TTC549 (cell line): ENCODE measurements around the gene FADS3.

Experiments
- FAIRE-seq: peaks from 2 replicates; lab custom pipeline; 2012; peaks lifted over from hg19 to GRCh38; lab: Jason Lieb, UNC

The FADS3 gene

DNA sequence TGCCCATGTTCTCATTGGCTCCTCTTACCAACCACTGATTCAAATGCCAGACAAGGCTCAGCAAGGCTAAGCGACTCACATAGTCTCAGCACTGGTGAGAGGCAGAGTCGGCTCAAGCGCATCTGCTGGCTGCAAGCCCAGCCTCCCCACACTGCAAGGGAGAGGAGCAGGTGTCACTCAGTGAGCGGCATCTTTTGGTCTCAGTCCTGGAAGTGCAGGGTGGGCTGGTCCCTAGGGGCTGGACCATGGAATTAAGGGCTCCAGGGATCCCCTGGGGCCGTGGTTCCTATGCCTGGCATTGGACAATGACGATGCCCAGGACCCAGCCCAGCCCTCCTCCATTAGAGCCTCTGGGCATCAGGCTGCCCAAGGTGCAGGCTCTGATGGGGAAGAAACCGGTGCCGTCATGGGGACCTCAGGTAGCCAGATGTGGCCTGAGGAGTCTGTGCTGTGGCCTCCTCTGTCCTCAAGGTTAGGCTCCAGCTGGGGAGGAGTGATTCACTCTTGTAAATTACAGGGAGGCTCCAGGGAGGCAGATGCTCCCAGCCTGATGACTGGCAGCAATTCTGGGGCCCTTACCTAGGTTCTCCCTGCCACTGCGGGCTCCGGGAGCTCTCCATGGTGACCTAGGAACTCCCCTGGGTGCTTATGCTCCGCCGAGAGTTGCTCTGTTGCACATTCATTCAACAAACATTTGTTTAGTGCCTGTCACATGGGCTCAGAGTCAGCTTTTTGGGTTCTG, 35.2 kb downstream of the FADS3 start:
- no peak for FAIRE-seq

DNA sequence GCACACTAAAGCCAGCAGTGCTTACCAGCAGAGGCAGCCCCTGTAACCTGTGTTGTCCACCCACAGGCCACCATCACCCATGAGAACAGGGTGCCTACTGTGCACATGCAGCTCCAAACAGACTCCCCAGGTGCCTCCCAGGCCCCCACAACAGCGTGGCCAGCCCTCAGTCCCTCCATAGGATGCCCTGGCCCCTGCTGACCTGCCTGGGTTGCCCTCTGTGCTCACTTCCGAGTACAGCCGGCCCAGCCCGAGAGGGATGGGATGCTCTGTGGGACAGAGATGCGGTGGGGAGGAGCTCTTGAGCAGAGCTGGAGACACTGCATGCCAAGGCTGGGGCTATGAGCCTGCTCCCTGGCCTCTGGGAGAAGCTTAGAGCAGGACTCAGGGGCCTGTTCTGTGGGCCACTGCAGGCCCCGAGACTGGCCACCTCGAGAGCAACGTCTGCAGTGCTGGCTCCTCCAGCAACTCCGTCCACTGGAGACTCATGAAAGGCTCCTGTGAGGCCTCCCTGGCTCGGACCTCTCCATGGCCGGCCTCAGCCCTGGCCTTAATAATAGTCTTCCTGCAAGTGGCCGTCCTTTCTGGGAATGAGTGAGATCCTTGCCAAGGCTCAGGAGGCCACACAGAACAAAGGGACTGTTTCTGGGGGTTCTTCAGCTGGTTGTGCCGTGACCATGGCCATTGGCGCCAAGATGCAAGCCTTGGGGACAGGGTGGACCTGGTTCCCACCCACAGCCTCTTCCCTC, 36.2 kb downstream of the FADS3 start:
- no peak for FAIRE-seq

DNA sequence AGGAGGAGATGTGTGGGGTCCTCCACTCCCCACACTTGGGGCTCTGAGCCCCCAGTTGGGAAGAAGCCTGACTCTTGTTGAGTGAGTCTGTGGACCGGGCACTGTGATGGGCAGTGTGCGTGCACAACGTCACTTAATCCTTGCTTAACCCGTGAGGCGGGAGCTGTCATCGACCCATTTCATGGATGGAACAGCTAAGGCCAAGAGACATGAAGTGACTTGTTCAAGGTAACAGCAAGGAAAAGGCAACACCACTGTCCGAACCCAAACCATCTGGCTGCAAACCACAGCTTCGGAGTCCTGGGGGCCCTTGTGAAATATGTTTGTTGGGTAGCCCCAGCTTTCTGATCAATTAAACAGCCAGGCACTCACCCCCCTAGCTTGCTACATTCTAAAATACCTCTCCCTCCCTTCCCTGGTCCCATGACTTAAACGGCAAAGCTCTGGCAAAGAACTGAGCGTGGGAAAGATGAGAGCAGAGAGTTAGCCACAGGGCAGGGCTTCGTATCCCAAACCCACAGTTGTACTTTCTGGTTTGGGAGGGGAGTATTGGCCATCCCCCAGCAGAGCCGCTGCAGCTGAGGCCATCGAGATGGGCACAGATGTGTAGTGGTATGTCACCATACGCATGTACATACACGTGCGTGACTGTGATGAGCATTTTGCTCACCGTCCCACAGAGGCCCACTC, 37.0 kb downstream of the FADS3 start:
- FAIRE-seq: no peak

DNA sequence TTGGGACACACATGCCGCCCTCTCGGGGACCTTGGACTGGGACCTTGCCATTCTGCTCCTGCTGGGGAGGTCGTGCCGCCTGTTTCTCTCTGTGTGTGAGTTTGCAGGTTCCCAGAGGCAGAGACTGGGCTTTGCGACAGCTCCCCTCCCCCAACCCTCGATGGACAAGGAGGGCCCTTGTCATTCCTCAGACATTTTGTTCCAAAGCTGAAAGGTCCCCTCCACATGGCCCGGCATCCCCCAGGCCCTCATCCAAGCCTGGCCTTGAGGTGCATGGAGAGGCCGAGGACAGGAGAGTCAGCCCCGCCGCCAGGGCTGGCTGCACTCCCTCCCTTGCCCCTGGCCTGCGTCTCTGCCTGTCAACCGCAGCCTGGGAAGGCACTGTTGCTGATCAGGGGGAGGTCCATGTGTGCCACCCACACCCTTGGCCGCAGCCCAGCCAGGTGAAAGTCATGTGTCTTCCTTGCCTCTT, 37.6 kb downstream of the FADS3 start:
- no peak for FAIRE-seq

DNA sequence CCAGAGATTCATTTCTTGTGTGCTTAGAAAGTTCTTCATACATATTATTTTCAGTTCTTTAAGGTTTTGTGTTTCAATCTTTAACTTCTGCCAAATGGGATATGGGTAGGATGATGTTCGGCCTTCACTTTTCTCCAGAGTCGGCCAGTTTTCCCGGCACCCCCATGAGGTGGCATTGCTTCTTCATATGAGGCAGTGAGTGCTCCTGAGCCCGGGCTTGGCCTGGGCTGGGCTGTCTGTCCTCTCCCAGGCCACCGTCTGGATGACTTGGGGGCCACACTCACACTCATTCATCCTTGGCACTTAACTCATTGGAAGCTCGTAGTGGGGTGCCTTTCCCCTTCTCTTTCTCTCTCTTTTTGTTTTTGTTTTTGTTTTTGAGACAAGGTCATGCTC, 39.4 kb downstream of the FADS3 start:
- no peak for FAIRE-seq

DNA sequence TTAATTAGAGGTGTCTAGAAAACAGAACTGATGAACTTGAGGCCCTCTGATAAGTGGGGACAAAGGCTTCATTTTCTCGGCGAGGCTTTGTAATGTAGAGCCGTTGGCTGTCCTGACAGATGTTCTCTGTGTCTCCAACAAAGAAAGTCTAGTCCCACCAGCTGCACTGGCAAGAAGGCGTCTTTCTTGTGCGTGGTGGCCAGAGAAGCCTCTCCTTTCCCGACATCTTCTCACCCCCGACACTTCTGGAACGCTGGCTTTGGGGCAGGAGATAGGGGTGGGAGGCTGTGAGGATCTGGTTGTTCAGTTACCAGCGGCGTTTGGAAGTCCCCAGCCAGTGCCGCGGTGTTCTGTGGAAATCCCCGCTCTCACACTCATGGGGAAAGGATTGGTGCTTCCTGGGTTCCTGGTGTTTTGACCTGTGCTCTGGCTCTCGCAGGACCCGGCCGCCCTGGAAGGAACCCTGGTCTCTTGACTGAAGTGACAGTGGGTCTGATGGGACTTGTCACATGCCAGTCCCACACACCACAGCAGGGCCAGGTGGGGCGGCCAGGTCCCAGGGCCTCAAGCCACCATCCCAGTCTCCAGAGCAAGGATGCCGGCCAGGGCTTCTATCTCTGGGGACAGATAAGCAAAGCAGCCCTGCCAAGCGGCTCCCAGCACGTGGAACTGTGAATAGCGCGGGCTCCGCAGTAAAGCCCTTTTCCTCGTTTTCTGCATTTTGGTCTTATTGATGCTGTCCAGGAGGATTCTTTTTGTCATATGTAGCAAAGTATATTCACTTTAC, 40.0 kb downstream of the FADS3 start:
- FAIRE-seq: no peak

DNA sequence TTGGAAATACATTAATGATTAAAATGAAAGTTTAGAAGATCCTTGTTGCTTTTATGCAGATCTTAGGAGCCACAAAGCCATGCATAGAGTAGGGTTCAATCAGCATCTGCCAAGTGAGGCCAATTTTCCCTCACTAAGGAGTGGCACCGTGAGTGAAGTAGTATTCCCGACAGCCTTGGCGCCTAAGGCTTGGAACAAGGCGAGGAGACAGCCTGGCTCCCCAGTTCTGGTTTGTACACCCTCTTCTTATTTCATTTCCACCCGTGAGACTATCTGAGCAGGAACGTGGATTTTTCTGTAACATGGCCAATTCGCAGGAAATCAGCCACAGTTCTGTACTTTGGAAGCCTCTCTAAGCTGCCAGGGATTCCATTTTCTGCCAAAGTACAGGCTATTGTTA, 40.7 kb downstream of the FADS3 start:
- no peak for FAIRE-seq

DNA sequence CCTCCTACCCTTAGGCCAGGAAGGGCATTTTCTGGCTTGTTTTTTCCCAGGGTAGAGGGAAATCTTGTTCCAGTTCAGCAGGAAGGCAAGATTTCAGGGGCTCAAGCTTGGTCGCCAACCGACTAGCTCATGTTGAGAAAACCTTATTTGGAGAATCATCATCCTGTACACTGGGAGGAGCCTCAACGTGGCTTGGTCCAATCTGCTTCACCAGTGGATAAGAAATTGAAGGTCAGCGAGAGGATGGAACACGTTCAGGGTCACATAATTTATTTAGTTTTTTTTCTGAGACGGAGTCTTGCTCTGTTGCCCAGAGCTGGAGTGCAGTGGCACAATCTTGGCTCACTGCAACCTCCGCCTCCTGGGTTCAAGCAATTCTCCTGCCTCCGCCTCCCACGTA, 42.7 kb downstream of the FADS3 start:
- FAIRE-seq: no peak

DNA sequence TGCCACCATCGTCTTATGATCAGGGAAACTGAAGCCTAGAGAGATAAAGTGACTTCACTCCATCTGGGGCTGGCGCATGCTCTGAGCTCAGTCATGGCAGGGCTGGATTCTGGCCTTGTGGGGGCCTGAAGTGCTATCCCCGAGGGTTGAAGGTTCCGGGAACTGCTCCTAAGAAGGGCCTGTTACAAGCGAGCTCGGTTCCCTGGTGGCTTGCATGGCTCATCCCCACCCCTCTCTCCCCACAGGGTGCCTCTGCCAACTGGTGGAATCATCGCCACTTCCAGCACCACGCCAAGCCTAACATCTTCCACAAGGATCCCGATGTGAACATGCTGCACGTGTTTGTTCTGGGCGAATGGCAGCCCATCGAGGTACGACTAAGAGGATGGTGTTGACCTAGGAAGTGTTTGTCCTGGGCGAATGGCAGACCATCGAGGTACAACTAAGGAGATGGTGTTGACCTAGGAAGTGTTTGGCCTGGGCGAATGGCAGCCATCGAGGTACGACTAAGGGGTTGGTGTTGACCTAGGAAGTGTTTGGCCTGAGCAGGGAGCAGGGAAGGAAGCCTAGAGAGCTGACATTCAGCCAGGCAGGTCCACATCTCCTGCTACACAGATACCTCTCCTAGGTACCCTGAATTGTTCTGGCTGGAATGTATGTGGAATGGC, 43.3 kb downstream of the FADS3 start:
- no peak for FAIRE-seq

DNA sequence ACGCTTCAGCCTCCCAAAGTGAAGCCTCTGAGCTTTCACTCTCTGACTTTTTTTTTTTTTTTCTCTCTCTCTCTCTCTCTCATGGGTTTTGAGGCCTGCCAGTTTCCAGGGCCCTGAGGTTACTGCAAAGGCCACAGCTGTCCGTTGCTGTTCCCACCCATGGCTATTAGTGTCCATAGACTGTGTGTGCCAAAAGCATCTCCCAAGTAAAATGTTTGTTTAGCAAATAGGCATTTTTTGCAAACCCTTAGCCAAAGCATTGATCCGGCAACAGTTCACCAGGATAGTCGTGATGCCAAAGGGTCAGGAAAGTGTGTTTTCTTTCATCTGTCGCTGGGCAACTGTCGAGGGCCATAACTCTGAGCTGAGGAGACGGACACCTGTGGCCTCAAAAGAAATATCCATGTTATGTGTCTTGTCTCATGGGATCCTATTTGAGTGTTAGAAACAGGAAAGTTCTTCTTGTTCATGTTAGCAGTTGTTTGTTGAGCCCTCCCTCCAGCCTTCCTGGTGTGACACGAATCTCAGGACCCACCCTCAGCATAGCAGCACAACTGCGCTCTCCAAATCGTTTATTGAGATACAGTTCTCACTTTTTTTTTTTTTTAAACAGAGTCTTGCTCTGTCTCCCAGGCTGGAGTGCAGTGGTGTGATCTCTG, 44.9 kb downstream of the FADS3 start:
- FAIRE-seq: no peak

DNA sequence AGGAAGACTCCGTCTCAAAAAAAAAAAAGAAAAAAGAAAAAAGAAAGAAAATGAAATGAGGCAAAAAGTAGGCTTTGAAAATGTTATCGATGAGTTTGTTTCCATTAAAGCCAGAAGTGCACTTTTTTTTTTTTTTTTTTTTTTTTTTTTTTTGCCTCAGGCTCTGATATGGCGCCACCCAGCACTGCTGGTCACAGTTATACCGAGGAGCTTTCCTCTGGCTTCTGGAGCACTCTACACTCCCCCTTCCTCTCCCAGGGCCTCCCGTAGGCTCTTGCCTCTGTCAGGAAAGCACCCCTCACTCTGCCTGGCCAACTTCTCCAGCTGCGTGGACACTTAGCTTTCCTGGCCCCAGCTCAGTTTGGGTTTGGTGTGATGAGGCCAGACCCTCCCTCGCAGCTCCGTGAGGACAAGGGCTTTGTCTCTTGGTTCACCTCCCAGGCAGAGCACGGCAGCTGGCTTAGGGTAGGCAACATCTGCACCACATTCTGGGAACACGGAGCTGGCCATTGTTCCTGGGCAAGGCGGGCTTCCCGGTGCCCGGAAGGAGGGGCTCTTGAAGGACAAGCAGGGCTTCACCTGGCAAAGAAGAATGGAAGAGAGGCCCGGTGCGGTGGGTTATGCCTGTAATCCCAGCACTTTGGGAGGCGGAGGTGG, 46.3 kb downstream of the FADS3 start:
- FAIRE-seq: no peak

DNA sequence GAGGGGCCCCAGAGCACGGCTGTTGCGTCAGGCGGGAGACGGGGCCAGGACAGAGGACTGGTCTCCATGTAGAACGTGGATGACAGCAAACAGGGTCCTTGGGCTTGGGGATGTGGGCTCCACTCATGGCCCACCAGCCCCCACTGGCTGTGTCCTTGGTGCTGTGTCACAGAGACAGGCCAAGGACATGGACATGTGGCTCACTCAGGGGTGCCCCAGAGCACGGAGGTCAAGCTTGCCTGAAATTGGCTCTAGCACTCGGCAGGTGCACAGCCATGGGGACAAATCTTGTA, 48.9 kb downstream of the FADS3 start:
- FAIRE-seq: no peak

DNA sequence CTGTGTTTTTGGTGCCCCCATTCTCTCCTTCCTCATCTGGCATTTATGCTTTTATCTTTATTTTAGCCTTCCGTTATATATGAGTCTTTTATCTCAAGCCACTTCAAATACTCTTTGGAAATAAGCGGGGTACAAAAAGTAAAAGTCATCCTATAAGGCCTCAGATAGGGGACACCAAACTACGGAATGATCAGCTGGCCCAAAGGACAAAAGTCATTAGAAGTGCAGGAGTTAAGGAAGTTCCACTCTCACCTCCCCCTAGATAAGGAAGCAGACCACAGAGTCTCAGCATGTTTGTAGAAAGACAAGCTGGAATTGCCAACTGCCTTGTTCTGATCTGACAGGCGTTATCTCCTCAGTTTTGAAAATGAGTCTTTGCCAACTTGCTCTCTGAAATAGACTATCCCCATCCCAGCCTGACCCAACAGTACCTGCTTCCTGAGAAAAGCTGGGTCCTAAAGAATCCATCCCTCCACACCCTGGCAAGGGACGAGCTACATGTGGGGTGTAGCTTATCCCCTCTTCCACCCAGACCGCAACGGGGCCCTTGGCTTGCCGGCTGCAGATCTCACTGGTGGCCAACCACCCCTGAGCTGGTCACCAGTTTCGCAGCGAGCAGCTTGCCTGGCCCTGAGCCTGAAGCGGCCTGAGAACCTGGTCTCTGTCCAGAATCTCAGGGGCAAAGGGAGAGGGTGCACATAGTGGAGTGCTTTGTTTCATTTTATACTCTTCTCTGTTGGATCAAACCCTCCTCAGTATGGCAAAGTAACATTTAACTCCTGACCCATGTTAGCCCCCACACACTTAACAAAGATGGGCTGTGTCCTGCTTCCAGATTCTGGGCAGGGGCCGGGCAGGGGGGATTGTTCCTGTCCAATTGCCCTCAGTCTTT, 49.5 kb downstream of the FADS3 start:
- FAIRE-seq: no peak

DNA sequence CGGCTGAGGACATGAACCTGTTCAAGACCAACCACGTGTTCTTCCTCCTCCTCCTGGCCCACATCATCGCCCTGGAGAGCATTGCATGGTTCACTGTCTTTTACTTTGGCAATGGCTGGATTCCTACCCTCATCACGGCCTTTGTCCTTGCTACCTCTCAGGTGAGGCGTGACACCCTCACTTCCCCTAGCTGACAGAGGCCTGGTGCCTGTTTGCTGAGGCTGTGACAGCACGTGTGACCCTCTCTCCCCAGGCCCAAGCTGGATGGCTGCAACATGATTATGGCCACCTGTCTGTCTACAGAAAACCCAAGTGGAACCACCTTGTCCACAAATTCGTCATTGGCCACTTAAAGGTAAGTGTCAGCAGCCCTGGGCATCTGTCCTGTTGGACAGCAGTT, 51.0 kb downstream of the FADS3 start:
- FAIRE-seq: no peak

DNA sequence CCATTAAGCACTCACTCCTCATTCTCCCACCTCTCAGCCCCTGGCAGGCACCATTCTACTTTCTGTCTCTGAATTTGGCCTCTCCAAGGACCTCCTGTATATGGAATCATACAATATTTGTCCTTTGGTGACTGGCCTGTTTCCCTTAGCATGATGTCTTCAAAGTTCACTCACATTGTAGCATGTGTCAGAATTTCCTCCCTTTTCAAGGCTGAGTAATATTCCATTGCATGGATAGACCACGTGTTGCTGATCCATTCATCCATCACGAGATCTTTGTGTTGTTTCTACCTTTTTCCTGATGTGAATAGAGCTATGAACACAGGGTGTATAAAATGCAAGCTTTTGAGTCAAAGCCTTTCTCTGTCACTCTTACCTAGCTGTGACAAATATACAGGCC, 51.6 kb downstream of the FADS3 start:
- FAIRE-seq: no peak

DNA sequence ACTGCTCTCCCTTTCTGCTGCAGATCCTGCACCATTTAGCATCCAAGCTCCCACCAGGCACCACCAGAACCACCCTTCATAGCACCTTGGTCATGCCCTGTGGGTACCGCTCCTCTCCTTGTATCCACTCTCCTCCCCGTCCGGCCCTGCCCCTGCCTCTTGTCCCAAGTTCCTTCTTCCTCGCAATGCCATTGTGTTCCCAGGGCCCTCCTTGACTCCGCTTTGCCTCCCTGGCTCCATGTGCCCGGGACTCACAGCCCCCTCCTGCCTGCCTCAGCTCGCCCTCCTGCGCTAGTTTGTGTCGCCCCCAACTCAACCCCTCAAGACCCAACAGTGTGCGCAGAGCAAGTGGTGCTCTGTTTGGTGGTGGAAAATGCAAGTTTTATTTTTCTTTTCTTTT, 52.4 kb downstream of the FADS3 start:
- FAIRE-seq: no peak

DNA sequence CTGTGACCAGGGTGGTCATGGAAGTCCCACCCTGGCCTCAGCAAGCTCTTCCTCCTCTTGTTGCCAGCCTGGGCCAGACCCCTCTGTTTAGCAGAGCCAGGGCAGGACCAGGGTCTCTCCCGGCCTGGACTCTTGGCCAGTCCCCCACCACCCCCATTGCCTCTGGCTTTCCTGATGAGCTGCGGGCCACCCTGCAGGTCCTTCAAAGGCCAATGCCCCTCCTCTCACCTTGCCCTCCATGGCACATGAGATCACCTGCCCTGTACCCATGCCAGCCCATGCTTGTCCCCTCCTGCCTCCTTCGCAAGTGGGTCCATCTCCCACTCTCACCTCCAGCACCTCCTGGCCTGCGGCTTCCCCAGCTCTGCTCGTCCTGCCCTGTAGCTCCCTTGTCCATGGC, 52.8 kb downstream of the FADS3 start:
- no peak for FAIRE-seq

DNA sequence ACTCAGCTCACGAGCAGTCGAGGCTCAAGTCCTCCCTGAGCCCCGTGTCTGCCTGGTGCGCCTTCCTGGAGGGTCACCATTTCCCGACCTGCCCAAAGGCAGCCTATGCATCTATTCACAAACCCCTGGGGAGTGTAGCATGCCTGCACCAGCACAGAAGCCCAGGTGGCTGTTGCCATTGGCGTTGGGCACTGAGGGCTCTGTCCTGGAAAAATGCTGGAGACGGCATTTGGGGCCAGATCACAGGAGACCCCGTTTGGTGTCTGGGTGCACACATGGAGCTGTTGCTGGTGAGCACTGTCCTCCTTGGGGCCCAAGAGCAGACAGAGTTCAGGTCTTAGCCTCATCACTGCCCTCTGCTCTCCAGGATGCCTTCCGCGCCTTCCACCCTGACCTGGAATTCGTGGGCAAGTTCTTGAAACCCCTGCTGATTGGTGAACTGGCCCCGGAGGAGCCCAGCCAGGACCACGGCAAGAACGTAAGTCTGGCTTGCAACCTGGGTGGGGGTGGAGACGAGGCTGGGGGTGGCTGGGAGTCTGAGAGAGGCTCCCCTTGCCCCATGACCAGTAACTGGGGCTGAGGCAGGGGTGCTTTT, 53.8 kb downstream of the FADS3 start:
- FAIRE-seq: no peak

DNA sequence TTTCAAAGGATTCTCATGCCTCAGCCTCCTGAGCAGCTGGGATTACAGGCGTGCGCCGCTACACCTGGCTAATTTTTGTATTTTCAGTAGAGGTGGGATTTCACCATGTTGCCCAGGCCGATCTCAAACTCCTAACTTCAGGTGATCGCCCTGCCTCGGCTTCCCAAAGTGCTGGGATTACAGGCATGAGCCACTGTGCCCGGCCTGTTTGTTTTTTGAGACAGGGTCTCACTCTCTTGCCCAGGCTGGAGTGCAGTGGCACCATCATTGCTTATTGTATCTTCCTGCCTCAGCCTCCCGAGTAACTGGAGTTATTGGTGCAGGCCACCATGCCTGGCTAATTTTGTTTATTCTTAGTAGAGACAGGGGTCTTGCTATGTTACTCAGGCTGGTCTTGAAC, 55.2 kb downstream of the FADS3 start:
- no peak for FAIRE-seq
